Measurements from ENCODE around the gene KCNQ4.

KCNQ4 gene

GRCh38 chr1:40884055-40884795, 100.6 kb downstream of the KCNQ4 start:
- no peak for TF ChIP-seq CTCF (IDR thresholded peaks at IDR 0.05)

DNA sequence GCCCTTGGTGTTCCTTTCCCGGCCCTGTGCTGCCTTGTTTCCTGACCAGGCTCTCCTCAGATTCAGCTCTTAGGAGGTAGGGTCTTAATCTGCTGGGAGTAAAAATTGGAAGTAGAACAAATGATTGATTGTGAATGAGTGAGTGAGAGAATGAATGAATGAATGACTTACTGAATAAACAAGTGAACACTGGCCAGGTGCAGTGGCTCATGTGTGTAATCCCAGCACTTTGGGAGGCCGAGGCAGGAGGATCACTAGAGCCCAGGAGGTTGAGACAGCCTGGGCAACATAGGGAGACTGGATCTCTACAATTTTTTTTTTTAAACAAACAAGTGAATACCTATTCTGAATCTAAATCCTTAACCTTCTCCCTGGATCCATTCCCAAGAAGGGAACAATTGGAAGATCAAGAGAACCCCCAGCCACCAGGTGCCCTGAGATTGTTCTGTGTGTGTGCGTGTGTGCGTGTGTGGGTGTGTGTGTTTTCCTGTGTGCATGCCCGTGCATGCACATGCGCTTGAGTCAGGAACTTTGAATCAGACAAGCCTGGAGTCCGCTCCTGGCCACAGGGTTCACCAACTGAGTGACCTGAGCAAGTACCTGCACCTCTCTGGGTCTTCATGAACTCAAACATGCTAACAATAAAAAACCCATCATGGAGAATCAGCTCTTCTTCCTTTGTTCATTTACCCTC, 102.9 kb downstream of the KCNQ4 start:
- no peak for TF ChIP-seq CTCF (IDR thresholded peaks at IDR 0.05)

DNA sequence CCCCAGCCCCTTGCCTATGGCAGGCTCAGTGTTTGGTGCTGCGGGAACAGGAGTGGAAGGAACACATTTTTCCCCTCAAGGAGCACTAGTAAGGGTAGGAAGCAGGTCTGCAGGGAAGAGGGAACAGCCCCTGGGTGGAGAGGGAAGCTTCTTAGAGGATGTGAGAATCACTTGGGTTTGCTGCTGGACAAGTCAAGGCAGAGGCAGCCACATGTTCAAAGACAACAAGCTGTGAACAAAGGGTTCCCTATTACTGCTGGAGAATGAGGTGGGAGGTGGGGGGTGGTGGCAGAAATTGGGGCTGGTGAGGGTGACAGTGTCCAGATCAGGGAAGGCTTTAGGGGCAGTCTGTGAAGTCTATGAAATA, 103.4 kb downstream of the KCNQ4 start:
- TF ChIP-seq CTCF (IDR thresholded peaks at IDR 0.05): no peak

- no peak for TF ChIP-seq CTCF (IDR thresholded peaks at IDR 0.05)
These were observed 104.1 kb downstream of the KCNQ4 start for GRCh38 chr1:40887652-40888051.

Measured in LNCAP (cell line).